ENCODE measurements around the gene CRIP2.

Gene CRIP2

GRCh38 chr14:105460116-105460515 lies 14.5 kb upstream of the CRIP2 start:
- in situ Hi-C loops (cut with MboI; ENCODE audit: low pct_unique_long_range_greater_than_20kb, low sequenced_read_pairs, unreplicated experiment), result no loop called here
- TF ChIP-seq, protein P1, sequence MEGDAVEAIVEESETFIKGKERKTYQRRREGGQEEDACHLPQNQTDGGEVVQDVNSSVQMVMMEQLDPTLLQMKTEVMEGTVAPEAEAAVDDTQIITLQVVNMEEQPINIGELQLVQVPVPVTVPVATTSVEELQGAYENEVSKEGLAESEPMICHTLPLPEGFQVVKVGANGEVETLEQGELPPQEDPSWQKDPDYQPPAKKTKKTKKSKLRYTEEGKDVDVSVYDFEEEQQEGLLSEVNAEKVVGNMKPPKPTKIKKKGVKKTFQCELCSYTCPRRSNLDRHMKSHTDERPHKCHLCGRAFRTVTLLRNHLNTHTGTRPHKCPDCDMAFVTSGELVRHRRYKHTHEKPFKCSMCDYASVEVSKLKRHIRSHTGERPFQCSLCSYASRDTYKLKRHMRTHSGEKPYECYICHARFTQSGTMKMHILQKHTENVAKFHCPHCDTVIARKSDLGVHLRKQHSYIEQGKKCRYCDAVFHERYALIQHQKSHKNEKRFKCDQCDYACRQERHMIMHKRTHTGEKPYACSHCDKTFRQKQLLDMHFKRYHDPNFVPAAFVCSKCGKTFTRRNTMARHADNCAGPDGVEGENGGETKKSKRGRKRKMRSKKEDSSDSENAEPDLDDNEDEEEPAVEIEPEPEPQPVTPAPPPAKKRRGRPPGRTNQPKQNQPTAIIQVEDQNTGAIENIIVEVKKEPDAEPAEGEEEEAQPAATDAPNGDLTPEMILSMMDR (IDR thresholded peaks at IDR 0.05; ENCODE audit: extremely low read depth, insufficient read depth, missing control alignments), result no peak
- DNase-seq (ENCODE audit: low spot score), result no peak

DNA sequence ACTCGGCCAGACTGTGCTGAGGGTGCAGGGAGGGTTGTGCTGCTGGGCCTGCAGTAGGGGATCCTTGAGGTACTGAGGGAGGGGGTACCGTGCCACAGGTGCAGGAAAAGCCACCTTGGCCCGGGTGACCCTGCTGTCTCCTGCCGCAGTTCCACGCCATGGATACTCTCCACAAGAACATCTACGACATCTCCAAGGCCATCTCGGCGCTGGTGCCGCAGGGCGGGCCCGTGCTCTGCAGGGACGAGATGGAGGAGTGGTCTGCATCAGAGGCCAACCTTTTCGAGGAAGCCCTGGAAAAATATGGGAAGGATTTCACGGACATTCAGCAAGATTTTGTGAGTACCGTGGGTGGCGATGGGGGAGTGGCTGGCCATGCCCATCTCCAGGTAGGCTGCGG lies 14.0 kb upstream of the CRIP2 start:
- in situ Hi-C loops (cut with MboI; ENCODE audit: low pct_unique_long_range_greater_than_20kb, low sequenced_read_pairs, unreplicated experiment), result no loop called here
- DNase-seq (ENCODE audit: low spot score), result no peak
- TF ChIP-seq, protein P1 (IDR thresholded peaks at IDR 0.05; ENCODE audit: extremely low read depth, insufficient read depth, missing control alignments), result no peak

DNA sequence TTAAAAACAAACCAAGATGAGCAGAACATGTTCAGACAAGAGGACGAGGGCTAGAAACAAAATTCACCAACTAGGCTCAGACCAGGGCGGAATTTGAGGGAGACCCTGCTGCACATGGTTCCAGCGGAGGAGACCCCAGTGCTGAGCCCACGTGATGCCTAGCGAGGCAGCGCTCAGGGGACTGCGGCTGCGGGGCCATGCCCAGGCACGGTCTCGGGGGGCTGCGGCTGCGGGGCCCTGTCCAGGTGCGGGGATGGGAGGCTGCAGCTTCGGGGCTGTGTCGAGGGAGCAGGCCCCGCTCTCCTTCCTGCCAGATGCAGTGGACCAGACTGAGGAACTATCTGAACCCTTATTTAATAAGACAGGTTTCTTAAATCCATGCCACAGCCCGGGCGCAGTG lies 12.7 kb upstream of the CRIP2 start:
- TF ChIP-seq, protein P1 (IDR thresholded peaks at IDR 0.05; ENCODE audit: extremely low read depth, insufficient read depth, missing control alignments), result no peak
- DNase-seq (ENCODE audit: low spot score), result no peak
- in situ Hi-C loops (cut with MboI; ENCODE audit: low pct_unique_long_range_greater_than_20kb, low sequenced_read_pairs, unreplicated experiment), result no loop called here

DNA sequence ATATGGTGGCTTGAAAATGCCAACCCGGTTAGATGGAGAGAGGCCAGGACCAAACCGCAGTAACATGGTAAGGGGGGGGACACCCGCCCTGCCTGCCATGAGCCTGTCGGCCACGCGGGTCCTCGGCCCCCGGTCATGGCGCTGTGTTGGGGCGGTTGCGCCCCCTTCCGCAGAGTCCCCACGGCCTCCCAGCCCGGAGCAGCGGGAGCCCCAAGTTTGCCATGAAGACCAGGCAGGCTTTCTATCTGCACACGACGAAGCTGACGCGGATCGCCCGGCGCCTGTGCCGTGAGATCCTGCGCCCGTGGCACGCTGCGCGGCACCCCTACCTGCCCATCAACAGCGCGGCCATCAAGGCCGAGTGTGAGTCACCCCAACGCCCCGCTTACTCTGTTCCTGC lies 10.1 kb upstream of the CRIP2 start:
- TF ChIP-seq, protein P1 (IDR thresholded peaks at IDR 0.05; ENCODE audit: extremely low read depth, insufficient read depth, missing control alignments), result no peak
- in situ Hi-C loops (cut with MboI; ENCODE audit: low pct_unique_long_range_greater_than_20kb, low sequenced_read_pairs, unreplicated experiment), result no loop called here
- DNase-seq (ENCODE audit: low spot score), result no peak

- DNase-seq (ENCODE audit: low spot score), result no peak
- TF ChIP-seq, protein P1 (IDR thresholded peaks at IDR 0.05; ENCODE audit: extremely low read depth, insufficient read depth, missing control alignments), result no peak
- in situ Hi-C loops (cut with MboI; ENCODE audit: low pct_unique_long_range_greater_than_20kb, low sequenced_read_pairs, unreplicated experiment), result no loop called here
Observed at GRCh38 chr14:105465209-105466031, 9.2 kb upstream of the CRIP2 start.

GRCh38 chr14:105466531-105467248 lies 7.9 kb upstream of the CRIP2 start:
- TF ChIP-seq, protein P1 (IDR thresholded peaks at IDR 0.05; ENCODE audit: extremely low read depth, insufficient read depth, missing control alignments), result no peak
- in situ Hi-C loops (cut with MboI; ENCODE audit: low pct_unique_long_range_greater_than_20kb, low sequenced_read_pairs, unreplicated experiment), result no loop called here

More at GRCh38 chr14:105466531-105467248, 7.9 kb upstream of the CRIP2 start:
- DNase-seq (ENCODE audit: low spot score), result no peak

Data from GM13977 (cell line).